ENCODE data around the gene MED15. TPM values are rescaled to one million over a fixed set of nuclear protein-coding genes. Genes with fewer than 3 reads are reported as not detected.

The MED15 gene
- total RNA-seq, 1 donor from 2014 or later = 135 TPM

GRCh38 chr22:20610243-20610686 lies 102.9 kb downstream of the MED15 start:
- Mint-ChIP-seq H3K27ac (no peak overlapping the region), H3K4me3 (no peak overlapping the region), H3K27me3 (ENCODE audit: low read depth) (no peaks in the 10 kb centered on the region), H3K4me1 (peaks cover 8% of the 10 kb centered on the region), H3K36me3 (no peaks in the 10 kb centered on the region), H3K9me3 (no peaks in the 10 kb centered on the region)
- no peak for DNase-seq (ENCODE audit: low spot score in 2 of 2, unreplicated experiment in 2 of 2)
- no peak for TF ChIP-seq CTCF (IDR thresholded peaks at IDR 0.05; ENCODE audit: unreplicated experiment)

GRCh38 chr22:20610757-20611156 lies 103.3 kb downstream of the MED15 start:
- no peaks in the 10 kb centered on the region for H3K27me3 Mint-ChIP-seq (ENCODE audit: low read depth)
- no peaks in the 10 kb centered on the region for H3K36me3 Mint-ChIP-seq
- DNase-seq (ENCODE audit: low spot score in 2 of 2, unreplicated experiment in 2 of 2) = no peak
- H3K27ac Mint-ChIP-seq = no peak overlapping the region
- no peak for TF ChIP-seq CTCF (IDR thresholded peaks at IDR 0.05; ENCODE audit: unreplicated experiment)
- H3K4me3 Mint-ChIP-seq = no peak overlapping the region
- H3K4me1 Mint-ChIP-seq = peaks cover 8% of the 10 kb centered on the region
- no peaks in the 10 kb centered on the region for H3K9me3 Mint-ChIP-seq

- Mint-ChIP-seq H3K27ac (no peak overlapping the region), H3K9me3 (no peaks in the 10 kb centered on the region), H3K4me1 (peaks cover 4% of the 10 kb centered on the region), H3K27me3 (ENCODE audit: low read depth) (no peaks in the 10 kb centered on the region), H3K36me3 (no peaks in the 10 kb centered on the region), H3K4me3 (no peak overlapping the region)
- no peak for DNase-seq (ENCODE audit: low spot score in 2 of 2, unreplicated experiment in 2 of 2)
- no peak for TF ChIP-seq CTCF (IDR thresholded peaks at IDR 0.05; ENCODE audit: unreplicated experiment)
Measured at GRCh38 chr22:20611418-20611817, 104.0 kb downstream of the MED15 start.

- Mint-ChIP-seq H3K27ac (no peak overlapping the region), H3K9me3 (no peaks in the 10 kb centered on the region)
Measured at GRCh38 chr22:20613301-20613700, 105.9 kb downstream of the MED15 start.

GRCh38 chr22:20615021-20615420 lies 107.6 kb downstream of the MED15 start:
- DNase-seq (ENCODE audit: low spot score in 2 of 2, unreplicated experiment in 2 of 2) = no peak
- Mint-ChIP-seq H3K27me3 (ENCODE audit: low read depth) (no peaks in the 10 kb centered on the region), H3K4me3 (no peak overlapping the region), H3K9me3 (no peaks in the 10 kb centered on the region), H3K36me3 (no peaks in the 10 kb centered on the region), H3K27ac (no peak overlapping the region), H3K4me1 (no peaks in the 10 kb centered on the region)
- no peak for TF ChIP-seq CTCF (IDR thresholded peaks at IDR 0.05; ENCODE audit: unreplicated experiment)

More at GRCh38 chr22:20613301-20613700, 105.9 kb downstream of the MED15 start:
- Mint-ChIP-seq H3K36me3 (no peaks in the 10 kb centered on the region), H3K4me1 (no peaks in the 10 kb centered on the region), H3K27me3 (ENCODE audit: low read depth) (no peaks in the 10 kb centered on the region), H3K4me3 (no peak overlapping the region)
- TF ChIP-seq CTCF (IDR thresholded peaks at IDR 0.05; ENCODE audit: unreplicated experiment) = no peak
- no peak for DNase-seq (ENCODE audit: low spot score in 2 of 2, unreplicated experiment in 2 of 2)
